GM12878 (cell line): ENCODE results near the gene SLC35F6. TPM values are rescaled to one million over a fixed set of nuclear protein-coding genes. Genes with fewer than 3 reads are reported as not detected.

Experiments used
- ATAC-seq: fragments of 200-7000 bp; cut with Tn5 transposase; 3 replicates; pipeline ENCODE4 v1.9.1; 2020; ENCODE audit warnings: mild to moderate bottlenecking, moderate library complexity
- BruUV-seq: library from RNA; stranded (reverse); fragments of 400-500 nt; replicated peaks from 2 replicates; lab custom pipeline; 2021; lab: Mats Ljungman, UMichigan
- CTCF ChIA-PET: fragments of 300-600 bp; sonication (Branson Sonifier 250); formaldehyde crosslinking; extraction: SDS; loops from one replicate; lab custom pipeline; 2021; ENCODE audit warnings: inconsistent platforms; lab: Yijun Ruan, JAX
- POLR2A ChIA-PET: fragments of 350-600 bp; formaldehyde crosslinking; extraction: SDS; loops from one replicate; lab custom pipeline; 2021; ENCODE audit warnings: inconsistent platforms; lab: Charles Lee
- RAD21 ChIA-PET: fragments of 300-600 bp; sonication (Branson Sonifier 250); formaldehyde crosslinking; loops from one replicate; lab custom pipeline; 2023; ENCODE audit warnings: antibody characterized with exemption; ENCODE audit not compliant: unreplicated experiment; lab: Charles Lee
- SMC1A ChIA-PET: fragments of 300-600 bp; sonication (Branson Sonifier 250); formaldehyde crosslinking; loops from one replicate; lab custom pipeline; 2023; ENCODE audit not compliant: unreplicated experiment, uncharacterized antibody; lab: Charles Lee
- DNase-seq: peaks from one replicate; pipeline ENCODE4 v3.0.0-alpha.2; 2011; ENCODE audit warnings: low read depth, low spot score
- FAIRE-seq: peaks from 3 replicates; lab custom pipeline; 2011; peaks lifted over from hg19 to GRCh38; lab: Jason Lieb, UNC
- H2AFZ ChIP-seq: 2 replicates; pipeline ENCODE4 v1.6.0; 2011; ENCODE audit warnings: low read depth, low read length, control low read depth; ENCODE audit not compliant: control insufficient read depth
- H3K27ac ChIP-seq: 2 replicates; pipeline ENCODE4 v1.5.1; 2011; ENCODE audit warnings: control low read depth; ENCODE audit not compliant: control insufficient read depth, insufficient read depth
- H3K27me3 ChIP-seq, 2 experiments: replicated peaks in 1 of 2; 2 replicates each; pipeline versions ENCODE4 v1.6.0 to v1.6.1; 2011; ENCODE audit warnings: low read length in 1 of 2; ENCODE audit not compliant: control insufficient read depth in 2 of 2, insufficient read depth in 2 of 2
- H3K36me3 ChIP-seq, 2 experiments: 2 replicates each; pipeline ENCODE4 v1.5.1; 2011; ENCODE audit warnings: low read length in 1 of 2; ENCODE audit not compliant: control insufficient read depth in 2 of 2, insufficient read depth in 2 of 2
- H3K4me1 ChIP-seq: 2 replicates; pipeline ENCODE4 v1.6.1; 2011; ENCODE audit warnings: mild to moderate bottlenecking, low read length, moderate library complexity, mixed read lengths; ENCODE audit not compliant: control insufficient read depth, insufficient read depth
- H3K4me2 ChIP-seq: 2 replicates; pipeline ENCODE4 v1.6.0; 2011; ENCODE audit warnings: control low read depth; ENCODE audit not compliant: control insufficient read depth, insufficient read depth
- H3K4me3 ChIP-seq: fragments of 200-600 bp; sonication (generic); 2 replicates; pipeline ENCODE4 v1.5.1; 2016
- H3K79me2 ChIP-seq: 2 replicates; pipeline ENCODE4 v1.6.0; 2011; ENCODE audit warnings: low read length; ENCODE audit not compliant: control insufficient read depth, insufficient read depth
- H3K9ac ChIP-seq: 2 replicates; pipeline ENCODE4 v1.8.0; 2011; ENCODE audit warnings: low read length, control low read depth, mixed read lengths; ENCODE audit not compliant: control insufficient read depth, insufficient read depth
- H3K9me3 ChIP-seq: replicated peaks from 3 replicates; pipeline ENCODE4 v1.5.1; 2011; ENCODE audit warnings: mild to moderate bottlenecking, low read length; ENCODE audit not compliant: control insufficient read depth, insufficient read depth
- H4K20me1 ChIP-seq: 2 replicates; pipeline ENCODE4 v1.6.0; 2011; ENCODE audit not compliant: control insufficient read depth, insufficient read depth
- BMI1 ChIP-seq: fragments of 450-650 bp; IDR thresholded peaks from 2 replicates; pipeline ENCODE4 v1.6.1; 2016; ENCODE audit warnings: mild to moderate bottlenecking, moderate library complexity, borderline replicate concordance
- CREM ChIP-seq: IDR thresholded peaks from 2 replicates; pipeline ENCODE4 v1.6.1; 2014; ENCODE audit warnings: antibody characterized with exemption, low read depth
- ETV6 ChIP-seq, 2 experiments: fragments of 450-650 bp in 1 of 2; IDR thresholded peaks in 1 of 2; conservative IDR thresholded peaks in 1 of 2; 2 replicates each; pipeline ENCODE4 v1.6.1; 2014; ENCODE audit warnings: antibody characterized with exemption in 1 of 2, borderline replicate concordance in 1 of 2, low read depth in 1 of 2, mild to moderate bottlenecking in 1 of 2, moderate library complexity in 1 of 2
- EZH2 ChIP-seq: IDR thresholded peaks from 2 replicates; pipeline ENCODE4 v1.6.1; 2012; ENCODE audit warnings: low read depth, mild to moderate bottlenecking, control low read depth, inconsistent platforms, low read length, borderline replicate concordance; ENCODE audit not compliant: control insufficient read depth
- FOXK2 ChIP-seq: fragments of 450-650 bp; IDR thresholded peaks from 2 replicates; pipeline ENCODE4 v1.6.1; 2017; ENCODE audit warnings: mild to moderate bottlenecking, moderate library complexity
- IKZF1 ChIP-seq: fragments of 450-650 bp; conservative IDR thresholded peaks from 2 replicates; pipeline ENCODE4 v1.6.1; 2017; ENCODE audit warnings: antibody characterized with exemption, mild to moderate bottlenecking
- KLF5 ChIP-seq: fragments of 450-650 bp; IDR thresholded peaks from 2 replicates; pipeline ENCODE4 v1.6.1; 2014; ENCODE audit warnings: mild to moderate bottlenecking; ENCODE audit not compliant: partially characterized antibody
- MEF2A ChIP-seq: IDR thresholded peaks from 2 replicates; pipeline ENCODE4 v1.6.1; 2011; ENCODE audit warnings: low read depth, mild to moderate bottlenecking, low read length, moderate library complexity; ENCODE audit not compliant: insufficient read depth
- NFXL1 ChIP-seq: fragments of 450-650 bp; IDR thresholded peaks from 2 replicates; pipeline ENCODE4 v1.6.1; 2017; ENCODE audit warnings: antibody characterized with exemption, mild to moderate bottlenecking, borderline replicate concordance
- NFYB ChIP-seq: IDR thresholded peaks from 2 replicates; pipeline ENCODE4 v1.6.1; 2011; ENCODE audit warnings: low read depth, mild to moderate bottlenecking, low read length, improper control_type of control experiment, moderate library complexity; ENCODE audit not compliant: insufficient read depth
- NR2C2 ChIP-seq: IDR thresholded peaks from 2 replicates; pipeline ENCODE4 v1.6.1; 2011; ENCODE audit warnings: borderline replicate concordance, low read depth; ENCODE audit not compliant: control insufficient read depth, insufficient read length
- NR2F1 ChIP-seq: fragments of 450-650 bp; conservative IDR thresholded peaks from 2 replicates; pipeline ENCODE4 v1.6.1; 2017; ENCODE audit warnings: mild to moderate bottlenecking
- POLR2AphosphoS5 ChIP-seq: IDR thresholded peaks from 2 replicates; pipeline ENCODE4 v1.6.1; 2011; ENCODE audit warnings: mild to moderate bottlenecking, low read length, inconsistent platforms
- RBBP5 ChIP-seq: fragments of 200-600 bp; sonication (generic); conservative IDR thresholded peaks from 2 replicates; pipeline ENCODE4 v1.6.1; 2016
- RCOR1 ChIP-seq: conservative IDR thresholded peaks from 2 replicates; pipeline ENCODE4 v1.6.1; 2012; ENCODE audit warnings: low read depth, low read length, improper control_type of control experiment
- SMARCA5 ChIP-seq: fragments of 450-650 bp; IDR thresholded peaks from 2 replicates; pipeline ENCODE4 v1.6.1; 2017; ENCODE audit warnings: mild to moderate bottlenecking
- SPI1 ChIP-seq: IDR thresholded peaks from 2 replicates; pipeline ENCODE4 v1.6.1; 2011; ENCODE audit warnings: low read depth, mild to moderate bottlenecking, low read length, moderate library complexity, borderline replicate concordance; ENCODE audit not compliant: insufficient read depth
- SUZ12 ChIP-seq: fragments of 200-600 bp; sonication (generic); IDR thresholded peaks from one replicate; pipeline ENCODE4 v1.6.1; 2018; ENCODE audit warnings: antibody characterized with exemption, mild to moderate bottlenecking; ENCODE audit not compliant: unreplicated experiment
- TCF3 ChIP-seq: IDR thresholded peaks from 2 replicates; pipeline ENCODE4 v1.6.1; 2012; ENCODE audit warnings: low read depth, mild to moderate bottlenecking, low read length, borderline replicate concordance; ENCODE audit not compliant: insufficient read depth
- YY1 ChIP-seq: IDR thresholded peaks from 2 replicates; pipeline ENCODE4 v1.6.1; 2011; ENCODE audit warnings: low read depth, mild to moderate bottlenecking, low read length
- ZNF207 ChIP-seq: fragments of 450-650 bp; IDR thresholded peaks from 2 replicates; pipeline ENCODE4 v1.6.1; 2014; ENCODE audit warnings: antibody characterized with exemption, mild to moderate bottlenecking, borderline replicate concordance
- WGBS: methylation state at CpG from one replicate; pipeline ENCODE4 v1.1.6; 2016; ENCODE audit warnings: low lambda C conversion rate; ENCODE audit not compliant: insufficient replicate concordance, insufficient coverage; ENCODE audit errors: missing lambda C conversion rate; 5-methylcytosine and 5-hydroxymethylcytosine counted together
- in situ Hi-C: fragments of 300-500 bp; cut with MboI; formaldehyde crosslinking; loops from 9 replicates; pipeline ENCODE4 v1.14.3; 2018; ENCODE audit warnings: mixed read lengths
- intact Hi-C: fragments of 100-400 bp; cut with micrococcal nuclease; formaldehyde crosslinking; loops from one replicate; pipeline ENCODE4 v1.14.2; 2022; ENCODE audit not compliant: unreplicated experiment
- polyA plus RNA-seq, 11 experiments: library from polyadenylated mRNA; depleted of rRNA in 4 of 11; unstranded in 6 of 11; stranded (reverse) in 5 of 11; fragments of >200 nt; fragmentation: Nextera tagmentation in 4 of 11; fragmentation: Illumina TruSeq in 1 of 11; extraction: Ambion mirVana in 4 of 11; extraction: Trizol in 1 of 11; gene quantifications; 1 replicate in 1 of 11; 2 replicates in 10 of 11; pipeline versions ENCODE4 v1.2.1 to v1.2.3, GENCODE V29; 2011 to 2016; ENCODE audit warnings: inconsistent platforms in 2 of 11, missing spikeins in 2 of 11, low read depth in 1 of 11
- total RNA-seq, 4 experiments: library from RNA; depleted of rRNA in 3 of 4; stranded (reverse); fragments of >200 nt in 3 of 4; fragmentation: Illumina TruSeq in 1 of 4; extraction: Trizol in 1 of 4; gene quantifications; 2 replicates each; pipeline versions ENCODE4 v1.2.1 to v1.2.3, GENCODE V29; 2013 to 2021
- TF ChIP-seq, protein P1 (sequence below), 3 experiments: IDR thresholded peaks in 2 of 3; conservative IDR thresholded peaks in 1 of 3; 2 replicates each; pipeline ENCODE4 v1.5.1; 2011; ENCODE audit warnings: low read depth in 3 of 3, low read length in 3 of 3, mild to moderate bottlenecking in 3 of 3, control low read depth in 2 of 3, moderate library complexity in 2 of 3, inconsistent platforms in 1 of 3, mixed read lengths in 1 of 3; ENCODE audit not compliant: control insufficient read depth in 2 of 3, insufficient read depth in 1 of 3; ENCODE audit errors: extremely low read depth in 1 of 3

SLC35F6 gene
- total and polyA plus RNA-seq, 10 of the 15 experiments (the other 5 are each of a cell fraction or from before 2014, with no cell fraction given), result 4.0 to 10.5 (median 8.0) TPM

GRCh38 chr2:26769089-26769761 is 5.1 kb downstream of the SLC35F6 start:
- Histone ChIP-seq H3K9me3 (no peaks in the 10 kb centered on the region), H3K4me1 (peaks cover 17% of the 10 kb centered on the region; the same call in 1 of the 2 replicates), H3K4me3 (no peak overlapping the region), H3K36me3 (no peaks in the 10 kb centered on the region; a peak in 2 of 4 replicates), H3K79me2 (peaks cover 51% of the 10 kb centered on the region), H3K27ac (peak overlapping the region; percentile 0; the same call in 1 of the 2 replicates), H4K20me1 (no peaks in the 10 kb centered on the region), H3K27me3 (no peaks in the 10 kb centered on the region), H3K9ac (no peak overlapping the region), H3K4me2 (no peak overlapping the region), H2AFZ (no peak overlapping the region)
- RAD21 ChIA-PET, result no interaction called here
- intact Hi-C loops, result no loop called here
- POLR2A ChIA-PET, result interaction anchor here (0.9 to 1.3 kb wide), 2 partner anchors 8 to 22 kb away, joined by 3 to 5 read pairs; no protein-coding TSS in a partner anchor
- SMC1A ChIA-PET, result interaction anchor here (0.9 kb wide), 1 partner anchor 24 kb away, joined by 3 read pairs; no protein-coding TSS in a partner anchor
- in situ Hi-C loops, result no loop called here
- DNase-seq, result no peak
- ATAC-seq, result peak; percentile 49
- no peak for FAIRE-seq
- WGBS, result 92% methylated on average over 14 of the region's 14 CpGs
- CTCF ChIA-PET, result interaction anchor here (1.0 to 1.5 kb wide), 7 partner anchors 9 to 25 kb away, joined by 3 to 4 read pairs (median 4); no protein-coding TSS in a partner anchor
- BruUV-seq, result no TSS peak
- TF ChIP-seq ZNF207 (no peak), SUZ12 (no peak), RCOR1 (no peak), FOXK2 (no peak), IKZF1 (peak; percentile 52; the same call in 1 of the 2 replicates), SPI1 (peak; percentile 78), RBBP5 (no peak), BMI1 (no peak), NR2F1 (no peak), YY1 (no peak), KLF5 (no peak), NFYB (no peak), NR2C2 (no peak), SMARCA5 (no peak), TCF3 (no peak), ETV6 (conservative IDR thresholded peaks at IDR 0.05 in 1 of 2, IDR thresholded peaks at IDR 0.05 in 1 of 2; ENCODE audit: borderline replicate concordance in 1 of 2, low read depth in 1 of 2) (no peak), NFXL1 (no peak), POLR2AphosphoS5 (no peak), CREM (no peak), EZH2 (no peak), MEF2A (no peak)
- TF ChIP-seq, protein P1, sequence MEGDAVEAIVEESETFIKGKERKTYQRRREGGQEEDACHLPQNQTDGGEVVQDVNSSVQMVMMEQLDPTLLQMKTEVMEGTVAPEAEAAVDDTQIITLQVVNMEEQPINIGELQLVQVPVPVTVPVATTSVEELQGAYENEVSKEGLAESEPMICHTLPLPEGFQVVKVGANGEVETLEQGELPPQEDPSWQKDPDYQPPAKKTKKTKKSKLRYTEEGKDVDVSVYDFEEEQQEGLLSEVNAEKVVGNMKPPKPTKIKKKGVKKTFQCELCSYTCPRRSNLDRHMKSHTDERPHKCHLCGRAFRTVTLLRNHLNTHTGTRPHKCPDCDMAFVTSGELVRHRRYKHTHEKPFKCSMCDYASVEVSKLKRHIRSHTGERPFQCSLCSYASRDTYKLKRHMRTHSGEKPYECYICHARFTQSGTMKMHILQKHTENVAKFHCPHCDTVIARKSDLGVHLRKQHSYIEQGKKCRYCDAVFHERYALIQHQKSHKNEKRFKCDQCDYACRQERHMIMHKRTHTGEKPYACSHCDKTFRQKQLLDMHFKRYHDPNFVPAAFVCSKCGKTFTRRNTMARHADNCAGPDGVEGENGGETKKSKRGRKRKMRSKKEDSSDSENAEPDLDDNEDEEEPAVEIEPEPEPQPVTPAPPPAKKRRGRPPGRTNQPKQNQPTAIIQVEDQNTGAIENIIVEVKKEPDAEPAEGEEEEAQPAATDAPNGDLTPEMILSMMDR (IDR thresholded peaks at IDR 0.05 in 2 of 3, conservative IDR thresholded peaks at IDR 0.05 in 1 of 3; ENCODE audit: control insufficient read depth in 2 of 3, extremely low read depth in 1 of 3, insufficient read depth in 1 of 3, low read depth in 3 of 3, low read length in 3 of 3), result no peak
